Suprapubic skin (tissue), 4 donors: ENCODE measurements around the gene SPAG7. TPM values are rescaled to one million over a fixed set of nuclear protein-coding genes. Genes with fewer than 3 reads are reported as not detected.

Experiments
- DNase-seq, 2 donors: peaks; one replicate each; pipeline ENCODE4 v3.0.0-alpha.2; 2019; ENCODE audit warnings: low spot score in 2 of 2
- H3K27ac ChIP-seq: fragments of 200-600 bp; sonication (generic); one replicate; pipeline ENCODE4 v1.5.1; 2019
- H3K27me3 ChIP-seq: fragments of 200-600 bp; sonication (generic); one replicate; pipeline ENCODE4 v1.5.1; 2019
- H3K36me3 ChIP-seq: fragments of 200-600 bp; sonication (generic); one replicate; pipeline ENCODE4 v1.5.1; 2019
- H3K4me1 ChIP-seq: fragments of 200-600 bp; sonication (generic); one replicate; pipeline ENCODE4 v1.5.1; 2019
- H3K4me3 ChIP-seq: fragments of 200-600 bp; sonication (generic); one replicate; pipeline ENCODE4 v1.5.1; 2019; ENCODE audit warnings: mild to moderate bottlenecking
- H3K9me3 ChIP-seq: fragments of 200-600 bp; sonication (generic); one replicate; pipeline ENCODE4 v1.5.1; 2019
- CTCF ChIP-seq, 2 donors: fragments of 200-600 bp in 1 of 2; fragments of 450-650 bp in 1 of 2; sonication (generic) in 1 of 2; IDR thresholded peaks; one replicate each; pipeline ENCODE4 v1.5.1; 2016 to 2019; ENCODE audit warnings: antibody characterized with exemption in 2 of 2, mild to moderate bottlenecking in 1 of 2, moderate library complexity in 1 of 2
- EP300 ChIP-seq: sonication (generic); formaldehyde crosslinking; IDR thresholded peaks from one replicate; pipeline ENCODE4 v1.6.1; 2017; ENCODE audit warnings: antibody characterized with exemption
- POLR2A ChIP-seq, 2 donors: fragments of 450-650 bp; IDR thresholded peaks; one replicate each; pipeline ENCODE4 v1.6.1; 2017; ENCODE audit warnings: antibody characterized with exemption in 2 of 2, mild to moderate bottlenecking in 2 of 2, moderate library complexity in 2 of 2
- POLR2AphosphoS5 ChIP-seq, 3 donors: sonication (generic); formaldehyde crosslinking; IDR thresholded peaks; one replicate each; pipeline ENCODE4 v1.6.1; 2017; ENCODE audit warnings: antibody characterized with exemption in 3 of 3
- WGBS: methylation state at CpG from one replicate; pipeline ENCODE4 v1.1.5; 2018; 5-methylcytosine and 5-hydroxymethylcytosine counted together
- total RNA-seq, 4 donors: library from RNA; depleted of rRNA; stranded (reverse); fragments of >200 nt; gene quantifications; one replicate each; pipeline ENCODE4 v1.1.0, GENCODE V29; 2016

Gene SPAG7
- total RNA-seq = 10 to 100 TPM; 30.5 to 52.7 (median 47.1) TPM

- peak; percentile 96 to 98 for DNase-seq
- peak; percentile 67 to 93 (median 78) for TF ChIP-seq POLR2AphosphoS5 (IDR thresholded peaks at IDR 0.05)
- TF ChIP-seq POLR2A (IDR thresholded peaks at IDR 0.05) = peak in 1 of 2 donors; percentile 43
- TF ChIP-seq CTCF (IDR thresholded peaks at IDR 0.05) = no peak
- Histone ChIP-seq H3K36me3 (peaks cover 29% of the 10 kb centered on the region), H3K27me3 (no peaks in the 10 kb centered on the region), H3K9me3 (no peaks in the 10 kb centered on the region), H3K4me1 (peaks cover 38% of the 10 kb centered on the region), H3K27ac (peak within 1 kb of the TSS; percentile 90), H3K4me3 (peak within 1 kb of the TSS; percentile 55)
- WGBS = 2% methylated on average over 47 of the region's 66 CpGs
Measured at GRCh38 chr17:4967539-4968485, at the start of gene SPAG7. TSS of gene SPAG7 (minus strand) at chr17:4967817. CDS start at chr17:4967804, 13 bp downstream.

- DNase-seq = no peak
- no peak overlapping the region for H3K4me3 ChIP-seq
- H3K27ac ChIP-seq = no peak overlapping the region
- H3K27me3 ChIP-seq = no peaks in the 10 kb centered on the region
- H3K9me3 ChIP-seq = no peaks in the 10 kb centered on the region
- H3K36me3 ChIP-seq = peaks cover 74% of the 10 kb centered on the region
- TF ChIP-seq CTCF (IDR thresholded peaks at IDR 0.05) = no peak
- no peak for TF ChIP-seq EP300
- no peak for TF ChIP-seq POLR2AphosphoS5 (IDR thresholded peaks at IDR 0.05)
- TF ChIP-seq POLR2A (IDR thresholded peaks at IDR 0.05) = no peak
- no peaks in the 10 kb centered on the region for H3K4me1 ChIP-seq
- WGBS = 92% methylated on average over 4 of the region's 4 CpGs
Measured at GRCh38 chr17:5014357-5014756, 46.7 kb upstream of the SPAG7 start.

- H3K27me3 ChIP-seq = no peaks in the 10 kb centered on the region
- no peaks in the 10 kb centered on the region for H3K4me1 ChIP-seq
- no peak overlapping the region for H3K4me3 ChIP-seq
- peaks cover 81% of the 10 kb centered on the region for H3K36me3 ChIP-seq
- no peaks in the 10 kb centered on the region for H3K9me3 ChIP-seq
- no peak for DNase-seq
- no peak for TF ChIP-seq EP300
- no peak for TF ChIP-seq POLR2A (IDR thresholded peaks at IDR 0.05)
- TF ChIP-seq CTCF (IDR thresholded peaks at IDR 0.05) = no peak
- no peak for TF ChIP-seq POLR2AphosphoS5 (IDR thresholded peaks at IDR 0.05)
- 78% methylated on average over 6 of the region's 6 CpGs for WGBS
- H3K27ac ChIP-seq = no peak overlapping the region
Measured at GRCh38 chr17:5011928-5012327, 44.3 kb upstream of the SPAG7 start.

GRCh38 chr17:5003214-5003867 lies 35.7 kb upstream of the SPAG7 start:
- Histone ChIP-seq H3K4me3 (no peak overlapping the region), H3K27me3 (no peaks in the 10 kb centered on the region), H3K27ac (no peak overlapping the region), H3K4me1 (peaks cover 23% of the 10 kb centered on the region), H3K36me3 (peaks cover 75% of the 10 kb centered on the region), H3K9me3 (no peaks in the 10 kb centered on the region)
- TF ChIP-seq EP300 (no peak), POLR2A (IDR thresholded peaks at IDR 0.05) (no peak)
- no peak for DNase-seq
- whole genome bisulfite sequencing = 95% methylated on average over 18 of the region's 18 CpGs

GRCh38 chr17:5002121-5002788 lies 34.6 kb upstream of the SPAG7 start:
- no peak for DNase-seq
- WGBS = 91% methylated on average over 19 of the region's 20 CpGs
- TF ChIP-seq POLR2AphosphoS5 (IDR thresholded peaks at IDR 0.05) (no peak), POLR2A (IDR thresholded peaks at IDR 0.05) (no peak), EP300 (no peak), CTCF (IDR thresholded peaks at IDR 0.05) (no peak)
- Histone ChIP-seq H3K9me3 (no peaks in the 10 kb centered on the region), H3K27ac (no peak overlapping the region), H3K4me1 (peaks cover 23% of the 10 kb centered on the region), H3K4me3 (no peak overlapping the region), H3K36me3 (peaks cover 64% of the 10 kb centered on the region), H3K27me3 (no peaks in the 10 kb centered on the region)
